ENCODE data around the gene RNF44.
A peak's percentile ranks its signal among the peaks of the same experiment; 100 is the strongest.

The RNF44 gene

GRCh38 chr5:176536902-176537553 lies at the start of gene RNF44:
RNF44 (minus strand) TSS chr5:176537402; CDS start chr5:176532472, 4,930 bp downstream.
- Histone ChIP-seq H3K27ac (ENCODE audit: low read depth, low read length) (peak within 1 kb of the TSS; percentile 100), H3K9me3 (ENCODE audit: control insufficient read depth, insufficient read depth, low read length) (no peaks in the 10 kb centered on the region), H3K4me1 (ENCODE audit: control insufficient read depth, insufficient read depth, low read length) (peaks cover 42% of the 10 kb centered on the region), H3K4me3 (ENCODE audit: low read depth, low read length) (peak within 1 kb of the TSS; percentile 97), H3K36me3 (ENCODE audit: control insufficient read depth, insufficient read depth, low read length) (peaks cover 31% of the 10 kb centered on the region), H3K9ac (ENCODE audit: low read depth, low read length) (peak within 1 kb of the TSS; percentile 99), H3K27me3 (ENCODE audit: control insufficient read depth, insufficient read depth, low read length) (no peaks in the 10 kb centered on the region)

- H3K36me3 ChIP-seq (ENCODE audit: control insufficient read depth, insufficient read depth, low read length): no peaks in the 10 kb centered on the region
- no peak overlapping the region for H3K9ac ChIP-seq (ENCODE audit: low read depth, low read length)
- H3K4me1 ChIP-seq (ENCODE audit: control insufficient read depth, insufficient read depth, low read length): no peaks in the 10 kb centered on the region
- no peak overlapping the region for H3K27ac ChIP-seq (ENCODE audit: low read depth, low read length)
- no peak overlapping the region for H3K4me3 ChIP-seq (ENCODE audit: low read depth, low read length)
- H3K27me3 ChIP-seq (ENCODE audit: control insufficient read depth, insufficient read depth, low read length): no peaks in the 10 kb centered on the region
- H3K9me3 ChIP-seq (ENCODE audit: control insufficient read depth, insufficient read depth, low read length): no peaks in the 10 kb centered on the region
Measured at GRCh38 chr5:176583076-176583475, 45.9 kb upstream of the RNF44 start.

GRCh38 chr5:176581361-176581760 lies 44.2 kb upstream of the RNF44 start:
- no peaks in the 10 kb centered on the region for H3K27me3 ChIP-seq (ENCODE audit: control insufficient read depth, insufficient read depth, low read length)
- no peaks in the 10 kb centered on the region for H3K4me1 ChIP-seq (ENCODE audit: control insufficient read depth, insufficient read depth, low read length)
- no peaks in the 10 kb centered on the region for H3K9me3 ChIP-seq (ENCODE audit: control insufficient read depth, insufficient read depth, low read length)
- no peaks in the 10 kb centered on the region for H3K36me3 ChIP-seq (ENCODE audit: control insufficient read depth, insufficient read depth, low read length)
- no peak overlapping the region for H3K4me3 ChIP-seq (ENCODE audit: low read depth, low read length)
- no peak overlapping the region for H3K27ac ChIP-seq (ENCODE audit: low read depth, low read length)
- no peak overlapping the region for H3K9ac ChIP-seq (ENCODE audit: low read depth, low read length)

- Histone ChIP-seq H3K9me3 (ENCODE audit: control insufficient read depth, insufficient read depth, low read length) (no peaks in the 10 kb centered on the region), H3K4me3 (ENCODE audit: low read depth, low read length) (no peak overlapping the region), H3K36me3 (ENCODE audit: control insufficient read depth, insufficient read depth, low read length) (no peaks in the 10 kb centered on the region), H3K27me3 (ENCODE audit: control insufficient read depth, insufficient read depth, low read length) (no peaks in the 10 kb centered on the region), H3K9ac (ENCODE audit: low read depth, low read length) (no peak overlapping the region), H3K4me1 (ENCODE audit: control insufficient read depth, insufficient read depth, low read length) (no peaks in the 10 kb centered on the region), H3K27ac (ENCODE audit: low read depth, low read length) (no peak overlapping the region)
Measured at GRCh38 chr5:176579323-176579722, 42.1 kb upstream of the RNF44 start.

- Histone ChIP-seq H3K27me3 (ENCODE audit: control insufficient read depth, insufficient read depth, low read length) (no peaks in the 10 kb centered on the region), H3K4me1 (ENCODE audit: control insufficient read depth, insufficient read depth, low read length) (no peaks in the 10 kb centered on the region), H3K4me3 (ENCODE audit: low read depth, low read length) (no peak overlapping the region), H3K36me3 (ENCODE audit: control insufficient read depth, insufficient read depth, low read length) (no peaks in the 10 kb centered on the region), H3K27ac (ENCODE audit: low read depth, low read length) (no peak overlapping the region), H3K9me3 (ENCODE audit: control insufficient read depth, insufficient read depth, low read length) (no peaks in the 10 kb centered on the region), H3K9ac (ENCODE audit: low read depth, low read length) (no peak overlapping the region)
Measured at GRCh38 chr5:176578391-176578808, 41.2 kb upstream of the RNF44 start.

GRCh38 chr5:176577312-176578176 lies 40.3 kb upstream of the RNF44 start:
- Histone ChIP-seq H3K27ac (ENCODE audit: low read depth, low read length) (no peak overlapping the region), H3K36me3 (ENCODE audit: control insufficient read depth, insufficient read depth, low read length) (no peaks in the 10 kb centered on the region), H3K4me1 (ENCODE audit: control insufficient read depth, insufficient read depth, low read length) (no peaks in the 10 kb centered on the region), H3K27me3 (ENCODE audit: control insufficient read depth, insufficient read depth, low read length) (no peaks in the 10 kb centered on the region), H3K4me3 (ENCODE audit: low read depth, low read length) (no peak overlapping the region), H3K9me3 (ENCODE audit: control insufficient read depth, insufficient read depth, low read length) (no peaks in the 10 kb centered on the region), H3K9ac (ENCODE audit: low read depth, low read length) (no peak overlapping the region)

GRCh38 chr5:176575488-176576422 lies 38.6 kb upstream of the RNF44 start:
- H3K4me3 ChIP-seq (ENCODE audit: low read depth, low read length): no peak overlapping the region
- H3K4me1 ChIP-seq (ENCODE audit: control insufficient read depth, insufficient read depth, low read length): no peaks in the 10 kb centered on the region
- no peak overlapping the region for H3K27ac ChIP-seq (ENCODE audit: low read depth, low read length)
- H3K9me3 ChIP-seq (ENCODE audit: control insufficient read depth, insufficient read depth, low read length): no peaks in the 10 kb centered on the region
- no peaks in the 10 kb centered on the region for H3K36me3 ChIP-seq (ENCODE audit: control insufficient read depth, insufficient read depth, low read length)
- no peak overlapping the region for H3K9ac ChIP-seq (ENCODE audit: low read depth, low read length)
- H3K27me3 ChIP-seq (ENCODE audit: control insufficient read depth, insufficient read depth, low read length): no peaks in the 10 kb centered on the region

GRCh38 chr5:176575066-176575465 lies 37.9 kb upstream of the RNF44 start:
- no peaks in the 10 kb centered on the region for H3K9me3 ChIP-seq (ENCODE audit: control insufficient read depth, insufficient read depth, low read length)
- H3K4me3 ChIP-seq (ENCODE audit: low read depth, low read length): no peak overlapping the region
- H3K27me3 ChIP-seq (ENCODE audit: control insufficient read depth, insufficient read depth, low read length): no peaks in the 10 kb centered on the region
- no peak overlapping the region for H3K27ac ChIP-seq (ENCODE audit: low read depth, low read length)
- no peak overlapping the region for H3K9ac ChIP-seq (ENCODE audit: low read depth, low read length)
- H3K36me3 ChIP-seq (ENCODE audit: control insufficient read depth, insufficient read depth, low read length): no peaks in the 10 kb centered on the region
- no peaks in the 10 kb centered on the region for H3K4me1 ChIP-seq (ENCODE audit: control insufficient read depth, insufficient read depth, low read length)

GRCh38 chr5:176574297-176574591 lies 37.0 kb upstream of the RNF44 start:
- Histone ChIP-seq H3K27me3 (ENCODE audit: control insufficient read depth, insufficient read depth, low read length) (no peaks in the 10 kb centered on the region), H3K9me3 (ENCODE audit: control insufficient read depth, insufficient read depth, low read length) (no peaks in the 10 kb centered on the region), H3K4me1 (ENCODE audit: control insufficient read depth, insufficient read depth, low read length) (no peaks in the 10 kb centered on the region), H3K4me3 (ENCODE audit: low read depth, low read length) (no peak overlapping the region), H3K9ac (ENCODE audit: low read depth, low read length) (no peak overlapping the region), H3K27ac (ENCODE audit: low read depth, low read length) (no peak overlapping the region), H3K36me3 (ENCODE audit: control insufficient read depth, insufficient read depth, low read length) (no peaks in the 10 kb centered on the region)

GRCh38 chr5:176573564-176574296 lies 36.5 kb upstream of the RNF44 start:
- no peaks in the 10 kb centered on the region for H3K36me3 ChIP-seq (ENCODE audit: control insufficient read depth, insufficient read depth, low read length)
- no peak overlapping the region for H3K4me3 ChIP-seq (ENCODE audit: low read depth, low read length)
- H3K9me3 ChIP-seq (ENCODE audit: control insufficient read depth, insufficient read depth, low read length): no peaks in the 10 kb centered on the region
- H3K4me1 ChIP-seq (ENCODE audit: control insufficient read depth, insufficient read depth, low read length): no peaks in the 10 kb centered on the region
- no peak overlapping the region for H3K27ac ChIP-seq (ENCODE audit: low read depth, low read length)
- H3K9ac ChIP-seq (ENCODE audit: low read depth, low read length): no peak overlapping the region
- H3K27me3 ChIP-seq (ENCODE audit: control insufficient read depth, insufficient read depth, low read length): no peaks in the 10 kb centered on the region
